ENCODE data around the gene SMIM26.
"Not testable (repeated sequence)": the region's sequence is repeated elsewhere in the genome, so short reads cannot be mapped to it uniquely, and the experiment has no call there.

The SMIM26 gene, protein sequence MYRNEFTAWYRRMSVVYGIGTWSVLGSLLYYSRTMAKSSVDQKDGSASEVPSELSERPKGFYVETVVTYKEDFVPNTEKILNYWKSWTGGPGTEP

DNA sequence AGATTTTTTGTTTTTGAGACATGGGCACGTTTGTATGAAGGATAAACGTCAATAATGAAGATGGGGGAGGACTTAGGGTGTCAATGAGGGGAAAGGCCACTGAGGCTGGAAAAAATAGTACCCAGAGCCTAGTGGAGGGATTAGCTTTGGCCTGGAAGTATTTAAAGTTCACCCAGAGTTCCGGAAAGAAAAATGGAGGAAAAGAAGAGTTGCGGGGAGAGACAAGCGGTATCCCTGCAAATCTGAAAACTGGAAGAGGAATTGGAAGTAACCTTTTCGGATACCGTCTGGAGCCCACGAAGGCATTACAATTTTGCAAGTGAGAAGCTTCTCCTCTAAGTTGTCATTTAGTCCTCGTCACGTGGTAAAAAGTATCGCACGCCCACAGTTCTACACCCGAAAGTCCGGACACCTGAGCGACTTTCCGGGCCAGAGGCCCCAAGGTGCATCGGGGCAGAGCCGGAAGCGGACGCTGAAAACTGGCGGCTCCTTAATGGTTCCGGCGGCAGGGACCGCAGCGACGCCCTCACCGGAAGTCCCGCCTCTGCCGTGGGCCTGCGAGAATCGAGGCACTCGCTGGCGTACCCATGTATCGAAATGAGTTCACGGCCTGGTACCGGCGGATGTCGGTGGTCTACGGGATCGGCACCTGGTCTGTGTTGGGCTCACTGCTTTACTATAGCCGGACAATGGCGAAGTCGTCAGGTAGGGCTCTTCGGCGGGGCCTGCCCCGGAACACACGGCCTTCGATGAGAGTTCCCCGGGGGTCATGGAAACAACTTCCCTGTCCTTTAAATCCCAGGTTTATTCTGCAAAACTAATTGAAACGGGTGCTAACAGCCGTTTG lies at the start of gene SMIM26:
SMIM26 (plus strand) TSS at position 541 of the 847 bp plus-strand sequence; CDS start at position 588, 47 bp downstream.
- Mint-ChIP-seq H3K27me3 (no peaks in the 10 kb centered on the region), H3K9me3 (no peaks in the 10 kb centered on the region), H3K4me1 (peaks cover 19% of the 10 kb centered on the region), H3K4me3 (peak within 1 kb of the TSS; percentile 97), H3K27ac (peak within 1 kb of the TSS; percentile 95), H3K36me3 (ENCODE audit: low read depth) (peaks cover 28% of the 10 kb centered on the region)
- ATAC-seq (peak; percentile 99), DNase-seq (peak; percentile 96)

DNA sequence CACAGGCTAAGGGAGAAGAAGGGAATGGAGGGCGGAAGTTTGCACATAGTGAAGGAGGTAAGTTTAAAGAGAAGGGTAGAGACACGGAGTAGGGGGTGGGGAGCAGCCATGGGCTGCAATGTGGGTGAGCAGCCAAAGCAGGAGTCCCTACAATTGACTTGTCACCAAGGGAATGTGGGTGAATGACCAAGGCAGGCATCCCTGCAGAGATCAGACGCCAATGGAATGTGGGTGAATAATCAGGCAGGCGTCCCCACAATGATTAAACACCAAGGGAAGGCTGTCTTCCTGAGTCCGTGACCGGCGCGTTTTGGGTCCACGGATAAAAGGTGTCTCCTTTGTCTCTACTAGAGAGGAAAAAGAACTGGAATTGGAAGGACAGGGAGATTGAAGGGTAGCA lies 45.2 kb upstream of the SMIM26 start:
- peaks cover 21% of the 10 kb centered on the region for H3K36me3 Mint-ChIP-seq (ENCODE audit: low read depth)
- H3K4me1 Mint-ChIP-seq, H3K27me3 Mint-ChIP-seq, ATAC-seq, H3K4me3 Mint-ChIP-seq, H3K27ac Mint-ChIP-seq, DNase-seq, H3K9me3 Mint-ChIP-seq: not testable (repeated sequence)

DNA sequence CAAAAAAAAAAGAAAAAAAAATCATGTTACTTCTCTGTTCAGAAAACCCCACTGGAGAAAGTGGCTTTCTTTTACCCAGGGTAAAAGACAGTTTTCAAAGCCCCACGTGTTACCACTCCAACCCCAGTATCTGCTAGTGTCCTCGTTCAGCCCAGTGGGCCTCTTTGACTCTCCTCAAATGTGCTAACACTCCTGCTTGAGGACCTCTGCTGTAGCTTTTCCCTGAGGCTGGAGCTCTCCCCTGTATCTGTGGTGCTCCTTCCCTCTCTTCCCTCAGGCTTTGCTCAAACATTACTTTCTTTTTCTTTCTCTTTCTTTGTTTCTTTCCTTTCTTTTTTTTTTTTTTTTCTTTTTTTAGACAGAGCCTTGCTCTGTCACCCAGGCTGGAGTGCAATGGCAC lies 44.2 kb upstream of the SMIM26 start:
- H3K36me3 Mint-ChIP-seq (ENCODE audit: low read depth) = peaks cover 27% of the 10 kb centered on the region

DNA sequence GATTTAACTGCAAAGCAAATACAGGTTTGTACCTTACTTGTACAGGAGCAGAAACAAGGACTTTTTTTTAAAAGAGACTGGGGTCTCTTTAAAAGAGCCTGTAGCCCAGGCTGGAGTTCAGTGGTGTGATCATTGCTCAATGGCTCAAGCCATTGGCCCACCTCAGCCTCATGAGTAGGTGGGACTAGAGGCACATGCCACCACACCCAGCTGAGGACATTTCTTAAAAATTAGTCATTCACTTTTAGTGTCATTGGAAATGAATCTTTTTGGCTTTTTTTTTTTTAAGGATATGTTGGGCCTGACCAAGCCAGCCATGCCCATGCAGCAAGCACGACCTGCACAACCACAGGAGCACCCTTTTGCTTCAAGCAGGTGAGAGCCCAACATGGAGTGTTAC lies 42.6 kb upstream of the SMIM26 start:
- no peaks in the 10 kb centered on the region for H3K27me3 Mint-ChIP-seq
- H3K27ac Mint-ChIP-seq = no peak overlapping the region
- ATAC-seq = no peak
- H3K36me3 Mint-ChIP-seq (ENCODE audit: low read depth) = peaks cover 38% of the 10 kb centered on the region
- no peak for DNase-seq
- no peak overlapping the region for H3K4me3 Mint-ChIP-seq
- H3K4me1 Mint-ChIP-seq = no peaks in the 10 kb centered on the region
- no peaks in the 10 kb centered on the region for H3K9me3 Mint-ChIP-seq

More for the DNA sequence above, 44.2 kb upstream of the SMIM26 start:
- Mint-ChIP-seq H3K27ac (no peak overlapping the region), H3K4me3 (no peak overlapping the region), H3K4me1 (no peaks in the 10 kb centered on the region), H3K27me3 (no peaks in the 10 kb centered on the region), H3K9me3 (no peaks in the 10 kb centered on the region)
- no peak for ATAC-seq
- no peak for DNase-seq

DNA sequence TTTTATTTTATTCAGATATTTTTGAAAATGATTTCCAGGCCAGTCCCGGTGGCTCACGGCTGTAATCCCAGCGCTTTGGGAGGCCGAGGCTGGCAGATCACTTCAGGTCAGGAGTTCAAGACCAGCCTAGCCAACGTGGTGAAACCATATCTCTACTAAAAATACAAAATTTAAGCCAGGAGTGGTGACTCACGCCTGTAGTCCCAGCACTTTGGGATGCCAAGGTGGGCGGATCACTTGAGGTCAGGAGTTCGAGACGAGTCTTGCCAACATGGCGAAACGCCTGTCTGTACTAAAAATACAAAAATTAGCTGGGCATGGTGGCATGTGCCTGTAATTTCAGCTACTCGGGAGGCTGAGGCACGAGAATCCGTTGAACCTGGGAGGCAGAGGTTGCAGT lies 40.5 kb upstream of the SMIM26 start:
- H3K27me3 Mint-ChIP-seq, H3K27ac Mint-ChIP-seq, DNase-seq, H3K4me1 Mint-ChIP-seq, H3K4me3 Mint-ChIP-seq, ATAC-seq, H3K9me3 Mint-ChIP-seq: not testable (repeated sequence)
- peaks cover 53% of the 10 kb centered on the region for H3K36me3 Mint-ChIP-seq (ENCODE audit: low read depth)

DNA sequence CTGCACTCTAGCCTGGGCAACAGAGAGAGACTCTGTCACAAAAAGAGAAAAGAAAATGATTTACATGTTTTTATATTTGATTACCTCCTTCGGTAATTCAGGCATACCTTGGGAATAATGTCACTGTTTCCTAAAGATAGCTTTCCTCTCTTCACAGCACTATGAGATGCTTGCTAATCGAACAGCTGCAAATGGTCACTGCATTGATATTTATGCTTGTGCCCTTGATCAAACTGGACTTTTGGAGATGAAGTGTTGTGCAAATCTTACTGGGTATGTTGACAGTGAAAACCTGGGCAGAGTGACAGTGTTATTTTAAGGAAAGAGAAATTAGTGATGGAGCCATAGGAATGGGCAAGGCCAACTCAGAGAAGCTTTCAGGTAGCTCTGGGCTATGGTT lies 39.9 kb upstream of the SMIM26 start:
- no peaks in the 10 kb centered on the region for H3K4me1 Mint-ChIP-seq
- H3K36me3 Mint-ChIP-seq (ENCODE audit: low read depth) = peaks cover 59% of the 10 kb centered on the region
- no peak for ATAC-seq
- no peak overlapping the region for H3K27ac Mint-ChIP-seq
- no peaks in the 10 kb centered on the region for H3K27me3 Mint-ChIP-seq
- DNase-seq = no peak
- no peaks in the 10 kb centered on the region for H3K9me3 Mint-ChIP-seq
- H3K4me3 Mint-ChIP-seq = no peak overlapping the region

DNA sequence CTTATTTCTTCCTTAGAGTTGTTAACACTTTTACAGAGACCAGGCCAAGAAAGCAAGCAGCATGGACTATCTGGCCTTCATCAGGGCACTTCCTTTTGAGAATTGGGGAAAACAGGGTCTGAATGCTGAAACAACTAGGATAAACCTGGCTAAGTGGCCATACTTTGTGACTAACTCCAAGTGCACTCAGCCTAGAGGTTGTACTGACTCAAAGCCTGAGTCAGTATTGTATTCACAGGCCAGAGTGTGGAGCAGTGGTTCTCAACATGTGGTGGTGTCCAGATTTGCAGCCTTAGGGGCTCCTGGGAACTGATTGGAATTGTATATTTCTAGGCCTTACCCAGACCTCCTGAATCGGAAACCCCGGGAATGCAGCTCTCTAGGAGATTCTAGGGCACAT lies 39.4 kb upstream of the SMIM26 start:
- no peaks in the 10 kb centered on the region for H3K9me3 Mint-ChIP-seq
- H3K36me3 Mint-ChIP-seq (ENCODE audit: low read depth) = peaks cover 64% of the 10 kb centered on the region
- no peaks in the 10 kb centered on the region for H3K4me1 Mint-ChIP-seq
- no peaks in the 10 kb centered on the region for H3K27me3 Mint-ChIP-seq
- no peak overlapping the region for H3K4me3 Mint-ChIP-seq
- no peak for ATAC-seq
- DNase-seq = no peak
- H3K27ac Mint-ChIP-seq = no peak overlapping the region

DNA sequence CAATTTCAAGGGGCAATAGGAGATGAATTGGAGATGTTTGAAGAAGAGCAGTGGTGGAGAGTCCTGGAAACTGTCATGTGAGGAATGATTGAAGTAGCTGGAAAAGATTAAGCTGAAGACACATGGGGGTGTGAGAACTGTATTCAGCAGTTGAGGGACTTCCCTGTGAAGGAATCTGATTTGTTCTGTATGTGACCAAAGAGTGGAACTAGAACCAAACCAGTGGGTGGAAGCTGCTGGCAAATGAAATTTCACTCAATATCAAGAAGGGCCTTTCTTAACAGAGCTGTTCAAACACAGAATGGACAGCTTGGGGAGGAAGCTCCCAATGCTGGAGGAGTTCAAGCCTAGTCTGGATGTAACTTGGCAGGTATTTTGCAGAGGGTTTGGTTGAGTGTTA lies 38.2 kb upstream of the SMIM26 start:
- Mint-ChIP-seq H3K9me3 (no peaks in the 10 kb centered on the region), H3K27me3 (no peaks in the 10 kb centered on the region), H3K27ac (no peak overlapping the region), H3K36me3 (ENCODE audit: low read depth) (peaks cover 67% of the 10 kb centered on the region), H3K4me3 (no peak overlapping the region), H3K4me1 (no peaks in the 10 kb centered on the region)
- DNase-seq = no peak
- no peak for ATAC-seq

DNA sequence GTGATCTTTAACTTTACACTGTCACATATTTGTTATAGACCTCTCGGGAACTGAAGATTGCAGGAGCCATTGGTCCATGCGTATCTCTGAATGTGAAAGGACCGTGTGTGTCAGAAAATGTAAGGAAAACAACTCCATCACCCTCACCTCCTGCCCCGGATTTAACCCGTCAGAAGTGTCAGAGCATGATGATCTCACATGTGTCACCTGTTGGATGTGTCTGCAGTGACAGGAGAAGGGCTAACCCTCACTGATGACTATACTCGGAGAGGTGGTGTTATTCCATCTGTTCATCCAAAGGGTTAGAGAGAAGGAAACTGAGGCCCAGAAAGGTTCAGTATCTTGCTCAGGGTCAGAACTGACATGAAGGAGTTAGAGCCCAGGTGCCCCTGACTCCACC lies 34.6 kb upstream of the SMIM26 start:
- Mint-ChIP-seq H3K9me3 (no peaks in the 10 kb centered on the region), H3K27ac (no peak overlapping the region), H3K36me3 (ENCODE audit: low read depth) (peaks cover 66% of the 10 kb centered on the region), H3K4me1 (no peaks in the 10 kb centered on the region), H3K4me3 (no peak overlapping the region), H3K27me3 (no peaks in the 10 kb centered on the region)
- DNase-seq (no peak), ATAC-seq (no peak)

DNA sequence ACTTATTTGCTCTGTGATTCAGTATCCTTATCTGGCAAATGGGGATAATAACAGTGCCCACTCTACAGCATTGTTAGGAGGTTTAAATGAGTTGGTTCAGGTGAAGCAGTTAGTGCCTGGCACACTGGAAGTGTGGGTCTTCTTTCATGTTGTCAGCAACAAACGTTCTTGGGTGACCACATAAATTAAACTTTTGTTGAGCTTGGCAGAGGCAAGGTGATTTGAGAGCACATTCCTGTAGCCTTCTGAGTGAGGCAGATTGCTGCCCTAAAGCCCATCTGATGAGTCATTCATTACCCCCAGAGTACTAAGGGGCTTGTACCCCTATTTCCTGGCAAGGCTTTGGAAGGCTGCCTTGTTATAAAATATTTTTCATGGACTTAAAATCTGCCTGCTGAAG lies 33.7 kb upstream of the SMIM26 start:
- H3K4me1 Mint-ChIP-seq = no peaks in the 10 kb centered on the region
- H3K4me3 Mint-ChIP-seq = no peak overlapping the region
- DNase-seq = no peak
- peaks cover 63% of the 10 kb centered on the region for H3K36me3 Mint-ChIP-seq (ENCODE audit: low read depth)
- no peaks in the 10 kb centered on the region for H3K9me3 Mint-ChIP-seq
- H3K27ac Mint-ChIP-seq = no peak overlapping the region
- H3K27me3 Mint-ChIP-seq = no peaks in the 10 kb centered on the region
- ATAC-seq = no peak

DNA sequence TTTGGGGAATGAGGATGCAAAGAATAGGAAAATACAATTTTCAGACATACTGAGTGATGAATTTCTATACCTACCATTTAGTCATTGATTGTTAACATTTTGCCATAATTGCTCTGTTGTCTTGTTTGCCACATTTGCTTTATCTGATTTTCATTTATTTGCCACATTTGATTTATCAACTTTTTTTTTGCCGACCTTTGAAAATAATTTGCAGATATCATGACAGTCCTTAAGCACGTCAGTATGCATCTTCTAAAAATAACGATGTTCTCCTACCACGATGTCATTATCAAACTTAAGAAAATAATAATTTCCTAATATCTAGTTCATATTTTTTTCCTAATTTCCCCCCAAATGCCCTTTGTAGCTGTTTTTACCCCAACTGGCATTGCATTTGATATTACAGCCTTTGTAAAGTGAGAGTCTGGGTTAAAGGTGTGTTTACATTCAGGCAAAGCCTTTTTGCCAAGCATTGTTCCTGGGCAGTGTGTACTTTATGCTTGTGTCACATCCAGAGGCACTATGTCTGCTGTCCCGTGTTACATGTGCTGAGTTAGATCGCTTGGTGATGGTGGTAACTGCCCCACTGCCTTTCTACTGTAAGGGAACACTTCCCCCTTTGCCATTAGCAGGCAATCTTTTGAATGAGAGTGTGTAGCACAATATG lies 33.1 kb upstream of the SMIM26 start:
- H3K4me1 Mint-ChIP-seq = no peaks in the 10 kb centered on the region
- DNase-seq (no peak), ATAC-seq (no peak)
- peaks cover 61% of the 10 kb centered on the region for H3K36me3 Mint-ChIP-seq (ENCODE audit: low read depth)
- H3K27me3 Mint-ChIP-seq = no peaks in the 10 kb centered on the region
- H3K9me3 Mint-ChIP-seq = no peaks in the 10 kb centered on the region
- no peak overlapping the region for H3K4me3 Mint-ChIP-seq
- H3K27ac Mint-ChIP-seq = no peak overlapping the region

DNA sequence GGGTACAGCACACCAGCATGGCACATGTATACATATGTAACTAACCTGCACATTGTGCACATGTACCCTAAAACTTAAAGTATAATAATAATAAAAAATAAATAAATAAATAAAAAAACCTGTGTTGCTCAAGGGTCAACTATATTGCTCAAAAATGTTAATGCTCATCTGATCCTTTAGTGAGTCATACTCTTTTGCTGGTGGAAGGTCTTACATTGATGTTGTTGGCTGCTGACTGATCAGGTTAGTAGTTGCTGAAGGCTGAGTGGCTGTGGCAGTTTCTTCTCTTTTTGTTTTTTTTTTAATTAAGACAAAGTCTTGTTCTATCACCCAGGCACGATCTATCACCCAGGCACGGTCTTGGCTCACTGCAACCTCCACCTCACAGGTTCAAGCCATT lies 29.6 kb upstream of the SMIM26 start:
- Mint-ChIP-seq H3K27me3 (no peaks in the 10 kb centered on the region), H3K27ac (no peak overlapping the region), H3K36me3 (ENCODE audit: low read depth) (peaks cover 50% of the 10 kb centered on the region), H3K9me3 (no peaks in the 10 kb centered on the region), H3K4me1 (no peaks in the 10 kb centered on the region), H3K4me3 (no peak overlapping the region)
- DNase-seq (no peak), ATAC-seq (no peak)

DNA sequence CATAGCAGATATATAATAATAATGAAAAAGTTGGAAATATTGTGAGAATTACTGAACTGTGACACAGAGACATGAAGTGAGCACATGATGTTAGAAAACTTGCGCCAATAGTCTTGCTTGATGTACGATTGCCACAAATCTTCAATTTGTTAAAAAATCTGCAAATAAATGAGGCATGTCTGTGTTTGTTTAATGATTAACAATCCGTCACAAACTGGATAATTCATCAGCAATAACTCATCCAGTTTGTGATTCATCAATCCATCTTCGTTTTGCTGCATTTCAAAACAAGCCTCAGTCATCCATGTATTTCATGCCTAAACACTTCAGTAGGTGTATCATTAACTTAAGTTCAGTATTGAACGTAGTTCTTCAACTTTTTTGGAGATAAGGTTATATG lies 25.5 kb upstream of the SMIM26 start:
- Mint-ChIP-seq H3K27ac (peak overlapping the region; percentile 8), H3K27me3 (no peaks in the 10 kb centered on the region), H3K9me3 (no peaks in the 10 kb centered on the region), H3K4me1 (no peaks in the 10 kb centered on the region), H3K4me3 (no peak overlapping the region), H3K36me3 (ENCODE audit: low read depth) (peaks cover 53% of the 10 kb centered on the region)
- ATAC-seq (no peak), DNase-seq (no peak)

DNA sequence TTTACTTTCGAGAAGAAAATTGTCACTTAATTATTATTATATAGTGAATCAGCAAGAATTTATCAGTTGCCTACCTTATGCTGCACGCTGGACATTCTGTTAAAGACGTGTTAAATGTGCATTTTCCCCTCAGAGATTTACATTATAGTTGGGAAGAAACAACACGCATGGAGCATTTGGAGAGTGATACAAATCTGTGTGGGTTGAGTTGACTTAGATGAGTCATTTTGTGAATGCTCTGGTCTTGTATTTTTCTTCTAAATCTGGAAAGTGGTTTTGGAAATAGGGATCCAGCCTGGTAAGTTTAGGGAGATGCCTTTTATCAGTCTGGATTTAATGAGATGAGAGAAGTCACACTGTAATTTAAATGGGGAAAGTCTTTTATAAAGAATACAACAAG lies 24.0 kb upstream of the SMIM26 start:
- no peaks in the 10 kb centered on the region for H3K27me3 Mint-ChIP-seq
- no peaks in the 10 kb centered on the region for H3K4me1 Mint-ChIP-seq
- no peak for ATAC-seq
- H3K36me3 Mint-ChIP-seq (ENCODE audit: low read depth) = peaks cover 55% of the 10 kb centered on the region
- peak overlapping the region; percentile 9 for H3K27ac Mint-ChIP-seq
- DNase-seq = no peak
- H3K9me3 Mint-ChIP-seq = no peaks in the 10 kb centered on the region
- H3K4me3 Mint-ChIP-seq = no peak overlapping the region

DNA sequence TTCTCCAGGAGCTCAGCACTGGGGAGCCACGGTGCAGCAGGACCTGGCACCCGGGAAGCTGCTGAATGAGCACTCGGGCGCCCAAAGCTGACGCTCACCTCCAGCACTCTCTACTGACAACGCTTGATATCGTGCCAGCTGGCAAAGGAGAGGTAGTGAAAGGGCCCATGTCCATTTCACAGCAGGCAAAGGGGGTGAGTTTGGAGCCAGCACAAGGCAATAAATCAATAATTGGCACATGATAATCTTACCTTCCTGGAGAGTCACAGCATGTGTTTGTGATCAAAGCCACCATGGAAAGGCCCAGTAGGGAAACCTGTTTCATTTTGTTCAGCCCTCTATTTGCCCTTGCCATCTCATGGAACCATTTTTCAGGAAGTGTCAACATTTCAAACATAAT lies 23.3 kb upstream of the SMIM26 start:
- Mint-ChIP-seq H3K4me1 (no peaks in the 10 kb centered on the region), H3K9me3 (no peaks in the 10 kb centered on the region), H3K4me3 (no peak overlapping the region), H3K27me3 (no peaks in the 10 kb centered on the region), H3K27ac (no peak overlapping the region), H3K36me3 (ENCODE audit: low read depth) (peaks cover 55% of the 10 kb centered on the region)
- DNase-seq = no peak
- no peak for ATAC-seq

Measured in activated naive CD8-positive, alpha-beta T cell treated with anti-CD3 and anti-CD28 coated beads, Interleukin-2, amount 50 U/mL, for 24 hours (primary cell).